Naive thymus-derived CD4-positive, alpha-beta T cell (primary cell): ENCODE measurements around the gene DQX1. TPM values are rescaled to one million over a fixed set of nuclear protein-coding genes. Genes with fewer than 3 reads are reported as not detected.

ENCODE experiments used
- ATAC-seq: fragments of 150-1000 bp; cut with Tn5 transposase; 2 replicates; pipeline ENCODE4 v1.10.0; 2021; ENCODE audit warnings: mild to moderate bottlenecking, moderate library complexity
- CTCF ChIA-PET: fragments of 350-600 bp; sonication (Branson Sonifier 250); formaldehyde crosslinking; loops from one replicate; lab custom pipeline; 2021; ENCODE audit warnings: antibody characterized with exemption; lab: Charles Lee
- POLR2A ChIA-PET: fragments of 350-600 bp; sonication (Branson Sonifier 250); formaldehyde crosslinking; loops from one replicate; lab custom pipeline; 2021; ENCODE audit warnings: antibody characterized with exemption, inconsistent platforms; lab: Charles Lee
- DNase-seq, 9 donors: peaks; one replicate each; pipeline versions ENCODE4 v3.0.0 to v3.0.0-alpha.2; 2020 to 2022; ENCODE audit warnings: mixed read lengths in 1 of 9
- H3K27ac ChIP-seq: one replicate; pipeline ENCODE4 v1.7.0; 2013; ENCODE audit warnings: mild to moderate bottlenecking, low read depth, low read length, moderate library complexity
- H3K27me3 ChIP-seq, 2 donors: one replicate each; pipeline ENCODE4 v1.7.0; 2013; ENCODE audit warnings: low read length in 2 of 2, mild to moderate bottlenecking in 2 of 2, moderate library complexity in 2 of 2; ENCODE audit not compliant: control insufficient read depth in 2 of 2, insufficient read depth in 2 of 2
- H3K36me3 ChIP-seq, 3 experiments: 1 replicate in 2 of 3; 2 replicates in 1 of 3; pipeline ENCODE4 v1.7.0; 2013; ENCODE audit warnings: low read length in 3 of 3, mild to moderate bottlenecking in 3 of 3, moderate library complexity in 1 of 3; ENCODE audit not compliant: insufficient read depth in 3 of 3, control insufficient read depth in 2 of 3
- H3K4me1 ChIP-seq, 2 donors: one replicate each; pipeline ENCODE4 v1.7.0; 2013; ENCODE audit warnings: low read length in 2 of 2, mild to moderate bottlenecking in 2 of 2, moderate library complexity in 1 of 2; ENCODE audit not compliant: control insufficient read depth in 2 of 2, insufficient read depth in 2 of 2
- H3K4me3 ChIP-seq: 2 replicates; pipeline ENCODE4 v1.7.0; 2013; ENCODE audit warnings: mild to moderate bottlenecking, low read length
- H3K9me3 ChIP-seq, 3 experiments: 1 replicate in 2 of 3; 2 replicates in 1 of 3; pipeline ENCODE4 v1.7.0; 2013; ENCODE audit warnings: low read length in 3 of 3; ENCODE audit not compliant: control insufficient read depth in 2 of 3
- H3K27ac Mint-ChIP-seq, 9 donors: one replicate each; pipeline ENCODE4 v1.8.0; 2020 to 2022; ENCODE audit warnings: mixed read lengths in 9 of 9, mild to moderate bottlenecking in 8 of 9, moderate library complexity in 5 of 9, inconsistent platforms in 2 of 9
- H3K27me3 Mint-ChIP-seq, 5 donors: one replicate each; pipeline ENCODE4 v1.8.0; 2021 to 2022; ENCODE audit warnings: mixed read lengths in 5 of 5, mild to moderate bottlenecking in 1 of 5
- H3K36me3 Mint-ChIP-seq, 5 donors: one replicate each; pipeline ENCODE4 v1.8.0; 2020 to 2022; ENCODE audit warnings: mixed read lengths in 5 of 5, mild to moderate bottlenecking in 3 of 5, inconsistent platforms in 1 of 5
- H3K4me1 Mint-ChIP-seq, 7 donors: one replicate each; pipeline ENCODE4 v1.8.0; 2020 to 2022; ENCODE audit warnings: mixed read lengths in 7 of 7, mild to moderate bottlenecking in 3 of 7, inconsistent platforms in 1 of 7
- H3K4me3 Mint-ChIP-seq, 10 donors: one replicate each; pipeline ENCODE4 v1.8.0; 2020 to 2022; ENCODE audit warnings: mild to moderate bottlenecking in 10 of 10, mixed read lengths in 10 of 10, moderate library complexity in 6 of 10, inconsistent platforms in 2 of 10
- H3K9me3 Mint-ChIP-seq, 11 donors: one replicate each; pipeline ENCODE4 v1.8.0; 2020 to 2022; ENCODE audit warnings: mixed read lengths in 11 of 11, mild to moderate bottlenecking in 4 of 11, inconsistent platforms in 1 of 11, moderate library complexity in 1 of 11
- intact Hi-C, 2 donors: fragments of 100-400 bp; cut with micrococcal nuclease; formaldehyde crosslinking; loops; one replicate each; pipeline ENCODE4 v1.15.1; 2023
- polyA plus RNA-seq, 2 donors: library from polyadenylated mRNA; unstranded; fragments of 300-500 nt; fragmentation: Illumina TruSeq; gene quantifications; one replicate each; pipeline ENCODE4 v1.2.3, GENCODE V29; 2021
- total RNA-seq, 6 experiments: library from RNA in 5 of 6; stranded (reverse) in 5 of 6; gene quantifications; 1 replicate in 5 of 6; 2 replicates in 1 of 6; pipeline ENCODE4 v1.2.3 and lab custom pipeline; 2021 to 2026

Gene DQX1
- total and polyA plus RNA-seq, 7 experiments from 2014 or later: 0.13 to 0.95 (median 0.59) TPM; not detected in 2

DNA sequence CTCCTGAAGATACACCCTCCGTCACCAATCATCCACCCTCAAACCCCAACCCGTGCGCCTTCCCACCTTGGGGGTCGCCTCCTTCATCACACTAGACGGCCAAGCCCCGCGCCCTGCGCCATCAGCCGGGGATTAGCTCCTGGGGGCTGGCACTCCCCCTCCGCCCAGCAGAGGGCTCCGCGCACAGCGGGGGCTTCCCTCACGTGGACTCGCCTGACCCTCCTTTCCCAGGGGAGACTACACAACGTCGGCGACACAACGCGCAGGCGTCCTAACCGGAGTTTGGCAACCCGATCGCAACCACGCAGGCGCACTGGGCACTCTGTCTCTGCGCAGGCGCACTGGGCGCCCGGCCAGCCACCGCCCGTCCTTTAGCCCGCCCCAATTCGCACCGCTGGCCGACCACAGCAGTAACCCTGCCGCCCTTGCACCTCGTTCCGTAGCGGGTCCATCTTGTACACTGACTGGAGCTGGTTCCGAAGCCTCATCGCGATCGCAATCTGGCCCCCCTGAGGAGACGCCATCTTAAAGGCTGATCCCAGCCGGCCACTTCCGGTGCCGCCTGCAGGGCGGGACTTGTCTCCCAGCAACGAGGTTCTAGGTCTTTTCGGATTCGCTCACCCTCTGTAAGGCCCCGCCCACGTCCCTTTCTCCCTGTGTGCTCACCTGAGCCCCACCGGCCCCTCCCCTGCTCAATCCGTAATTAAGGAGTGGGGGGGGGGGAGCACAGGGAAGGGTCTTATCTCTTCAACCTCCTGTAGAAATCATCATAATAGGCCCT, 18.7 kb downstream of the DQX1 start, which contains the start of gene PCGF1:
TSS of gene PCGF1 (minus strand) at position 551 of the 781 bp plus-strand sequence. CDS start at position 524, 27 bp downstream.
- ATAC-seq (peak; percentile 96), DNase-seq (peak; percentile 97 to 99 (median 98))
- Mint-ChIP-seq H3K27ac (peak within 1 kb of the TSS; percentile 97 to 100 (median 100)), H3K27me3 (peaks cover 47 to 58% (median 49%) of the 10 kb centered on the region in 5 donors), H3K4me1 (peaks cover 34 to 66% (median 57%) of the 10 kb centered on the region in 7 donors), H3K36me3 (peaks cover 16 to 33% (median 28%) of the 10 kb centered on the region in 5 donors), H3K9me3 (peaks cover 0 to 6% (median 0%) of the 10 kb centered on the region in 11 donors), H3K4me3 (peak within 1 kb of the TSS; percentile 95 to 100 (median 99))
- CTCF ChIA-PET: interaction anchor here (0.5 to 1.5 kb wide), 3 partner anchors 24 to 29 kb away, joined by 3 to 4 read pairs (median 4); partner anchors contain the start of genes CCDC142 and TTC31
- intact Hi-C loops: loop anchor here (1.0 to 10.0 kb wide), 13 partner anchors 9 to 451 kb away; partner anchors contain the start of genes AUP1 (in 2 of the 2), DOK1 (in 2 of the 2), HTRA2 (in 2 of the 2) and TTC31 (in 2 of the 2)
- no peaks in the 10 kb centered on the region for H3K9me3 ChIP-seq
- peaks cover 3 to 16% of the 10 kb centered on the region in 2 donors for H3K27me3 ChIP-seq
- H3K27ac ChIP-seq: peak within 1 kb of the TSS; percentile 94
- H3K4me3 ChIP-seq: peak within 1 kb of the TSS; percentile 96
- H3K36me3 ChIP-seq: peaks cover 0 to 20% (median 5%) of the 10 kb centered on the region in 3 experiments
- H3K4me1 ChIP-seq: peaks cover 16 to 29% of the 10 kb centered on the region in 2 donors
- POLR2A ChIA-PET: interaction anchor here (0.6 to 5.0 kb wide), 15 partner anchors 8 to 308 kb away, joined by 3 to 33 read pairs (median 4); partner anchors contain the start of genes AUP1, CCDC142, HTRA2 and LBX2

DNA sequence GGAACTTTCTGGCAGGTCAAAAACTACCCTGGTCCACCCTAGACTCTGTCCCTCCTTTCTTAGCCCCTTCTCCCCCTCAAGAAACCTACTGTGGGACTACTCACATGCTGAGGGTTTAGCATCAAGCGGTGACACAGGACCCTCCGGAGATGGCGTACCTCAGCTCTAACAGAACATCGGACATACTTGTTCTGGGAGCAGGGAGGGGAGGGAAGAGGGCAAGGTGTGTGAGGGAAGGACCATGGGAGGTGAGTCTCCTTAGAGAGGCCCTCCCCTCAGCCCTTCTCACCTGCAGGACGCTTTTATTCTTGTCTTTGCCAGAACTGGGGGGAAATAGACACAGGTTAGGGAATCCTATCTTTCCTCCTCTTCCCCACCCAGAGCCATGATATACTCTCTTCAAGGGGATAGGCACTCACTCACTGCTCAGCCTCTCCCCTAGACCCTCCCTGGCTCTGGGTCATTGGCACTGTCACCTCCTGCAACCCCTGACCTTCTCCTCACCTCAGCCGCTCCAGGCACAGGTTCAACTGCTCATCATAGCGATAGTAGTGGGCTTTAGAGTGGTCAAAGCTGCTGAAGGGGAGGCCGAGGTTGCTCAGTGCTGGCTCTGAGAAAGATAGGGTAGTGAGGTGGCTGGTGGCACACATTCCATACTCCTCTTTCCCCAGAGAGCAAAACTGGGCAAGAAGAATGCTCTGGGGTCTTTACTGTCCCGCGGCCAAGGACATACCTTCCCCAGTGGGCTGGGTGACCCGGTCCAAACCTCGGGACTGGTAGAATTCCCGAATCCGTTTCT, 20.4 kb downstream of the DQX1 start:
- H3K4me3 ChIP-seq: no peak overlapping the region
- intact Hi-C loops: loop anchor here in 1 of 2 donors (2.0 to 10.0 kb wide), 3 partner anchors 49 to 149 kb away; partner anchors contain the start of genes DOK1 and SEMA4F
- no peak for ATAC-seq
- H3K4me1 ChIP-seq: peaks cover 16 to 31% of the 10 kb centered on the region in 2 donors
- ChIA-PET CTCF (no interaction called here), POLR2A (interaction anchor here (1.1 to 5.0 kb wide), 7 partner anchors 23 to 82 kb away, joined by 3 to 33 read pairs (median 3); partner anchors contain the start of genes AUP1, CCDC142, HTRA2 and TTC31)
- peaks cover 0 to 6% (median 0%) of the 10 kb centered on the region in 11 donors for H3K9me3 Mint-ChIP-seq
- no peak overlapping the region for H3K27ac ChIP-seq
- DNase-seq: no peak
- H3K4me3 Mint-ChIP-seq: peak overlapping the region in 9 of 10 donors; percentile 16 to 99 (median 38)
- H3K27ac Mint-ChIP-seq: peak overlapping the region in 1 of 9 donors; percentile 10
- peaks cover 0 to 20% (median 5%) of the 10 kb centered on the region in 3 experiments for H3K36me3 ChIP-seq
- peaks cover 34 to 72% (median 65%) of the 10 kb centered on the region in 7 donors for H3K4me1 Mint-ChIP-seq
- H3K36me3 Mint-ChIP-seq: peaks cover 16 to 33% (median 30%) of the 10 kb centered on the region in 5 donors
- peaks cover 4 to 20% of the 10 kb centered on the region in 2 donors for H3K27me3 ChIP-seq
- H3K27me3 Mint-ChIP-seq: peaks cover 48 to 60% (median 55%) of the 10 kb centered on the region in 5 donors
- no peaks in the 10 kb centered on the region for H3K9me3 ChIP-seq

DNA sequence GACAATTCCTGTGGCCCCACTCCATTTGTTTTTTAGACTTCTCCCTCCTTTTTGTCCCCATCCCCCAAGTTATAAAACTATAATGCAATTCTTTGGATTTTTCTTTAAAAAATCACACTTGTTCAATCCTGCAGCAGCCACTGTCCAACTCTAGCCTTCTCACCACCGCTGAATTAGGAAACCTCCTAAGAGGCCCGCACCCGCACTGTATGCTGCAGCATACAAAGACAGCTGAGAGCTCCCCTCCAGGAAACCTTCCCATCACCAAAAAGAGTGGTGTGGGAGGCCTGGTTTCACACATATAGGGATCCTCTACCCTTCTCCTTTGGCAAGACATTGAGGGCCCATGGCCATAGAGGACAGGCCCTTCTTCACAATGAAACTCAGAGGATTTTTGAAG, 21.4 kb downstream of the DQX1 start:
- Mint-ChIP-seq H3K36me3 (peaks cover 16 to 33% (median 30%) of the 10 kb centered on the region in 5 donors), H3K27ac (no peak overlapping the region), H3K4me1 (peaks cover 39 to 78% (median 63%) of the 10 kb centered on the region in 7 donors), H3K9me3 (peaks cover 0 to 6% (median 0%) of the 10 kb centered on the region in 11 donors), H3K27me3 (peaks cover 47 to 66% (median 59%) of the 10 kb centered on the region in 5 donors), H3K4me3 (peak overlapping the region; percentile 15 to 75 (median 56))
- ChIA-PET POLR2A (interaction anchor here (0.9 to 4.3 kb wide), 5 partner anchors 22 to 70 kb away, joined by 3 to 11 read pairs (median 3); partner anchors contain the start of genes AUP1, CCDC142, HTRA2 and MRPL53), CTCF (interaction anchor here (0.6 to 1.3 kb wide), 4 partner anchors 21 to 112 kb away, joined by 3 to 6 read pairs (median 4); partner anchors contain the start of genes CCDC142 and TTC31)
- H3K36me3 ChIP-seq: peaks cover 0 to 20% (median 5%) of the 10 kb centered on the region in 3 experiments
- H3K4me3 ChIP-seq: no peak overlapping the region
- peaks cover 16 to 31% of the 10 kb centered on the region in 2 donors for H3K4me1 ChIP-seq
- peaks cover 4 to 30% of the 10 kb centered on the region in 2 donors for H3K27me3 ChIP-seq
- ATAC-seq (no peak), DNase-seq (no peak)
- no peak overlapping the region for H3K27ac ChIP-seq
- H3K9me3 ChIP-seq: no peaks in the 10 kb centered on the region
- intact Hi-C loops: loop anchor here in 1 of 2 donors (10.0 kb wide), 1 partner anchor 150 kb away; the partner anchor contains the start of gene SEMA4F

DNA sequence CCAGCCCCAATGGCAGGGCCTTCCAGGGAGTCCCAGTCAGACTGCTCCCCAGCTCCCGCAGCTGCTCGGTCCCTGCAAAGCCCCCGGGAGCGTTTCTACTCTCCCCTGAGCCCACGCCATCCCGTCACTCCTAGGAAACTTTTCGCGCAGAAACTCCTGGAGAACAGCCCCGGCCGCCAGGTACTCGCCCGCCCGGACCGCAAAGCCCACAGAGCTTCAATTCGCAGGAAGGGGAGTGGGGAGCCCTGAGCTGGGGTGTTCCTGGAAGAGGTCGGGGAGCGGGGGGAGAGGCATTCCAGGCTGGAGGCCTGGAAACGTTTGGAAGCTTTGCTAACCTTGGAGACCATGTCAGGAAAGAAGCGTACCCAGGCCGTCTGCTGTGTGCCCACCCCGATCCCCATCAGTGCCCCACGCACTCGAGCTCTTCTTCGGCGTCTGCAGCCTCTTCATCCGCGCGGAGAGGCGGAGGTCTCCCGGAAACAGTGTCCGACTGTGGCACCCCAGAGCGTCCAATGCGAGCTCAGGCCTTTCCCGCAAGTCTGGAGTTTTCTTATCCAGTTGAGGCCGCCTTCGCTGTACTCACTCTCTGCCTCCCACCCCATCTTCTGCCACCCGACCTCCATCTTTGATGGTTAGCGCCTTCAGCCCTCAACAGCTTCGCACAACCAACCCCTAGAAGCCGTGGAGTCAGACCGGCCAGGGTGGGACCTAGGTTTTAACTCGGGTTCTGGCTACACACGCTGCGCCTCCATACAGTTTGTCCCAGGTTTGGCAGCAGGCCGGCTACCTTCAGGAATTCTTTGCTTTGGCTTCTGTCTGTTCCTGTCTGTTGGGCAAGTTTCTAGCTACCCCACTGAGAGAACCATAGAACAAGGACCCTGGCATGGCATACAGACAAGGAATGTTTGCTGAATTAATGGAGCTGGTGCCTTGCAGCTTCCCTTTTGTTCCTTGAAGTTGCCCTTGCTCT, 22.2 kb downstream of the DQX1 start:
- peaks cover 4 to 34% of the 10 kb centered on the region in 2 donors for H3K27me3 ChIP-seq
- DNase-seq (no peak), ATAC-seq (no peak)
- H3K4me1 Mint-ChIP-seq: peaks cover 42 to 79% (median 66%) of the 10 kb centered on the region in 7 donors
- H3K27me3 Mint-ChIP-seq: peaks cover 51 to 69% (median 63%) of the 10 kb centered on the region in 5 donors
- POLR2A ChIA-PET: interaction anchor here (0.9 to 4.3 kb wide), 4 partner anchors 21 to 46 kb away, joined by 3 to 11 read pairs (median 6); partner anchors contain the start of genes AUP1, HTRA2, MRPL53 and WBP1
- CTCF ChIA-PET: interaction anchor here (0.6 to 1.3 kb wide), 5 partner anchors 20 to 111 kb away, joined by 3 to 6 read pairs (median 3); partner anchors contain the start of genes CCDC142 and TTC31
- no peak overlapping the region for H3K27ac ChIP-seq
- peaks cover 0 to 20% (median 5%) of the 10 kb centered on the region in 3 experiments for H3K36me3 ChIP-seq
- H3K9me3 ChIP-seq: no peaks in the 10 kb centered on the region
- peaks cover 19 to 38% of the 10 kb centered on the region in 2 donors for H3K4me1 ChIP-seq
- H3K27ac Mint-ChIP-seq: peak overlapping the region in 2 of 9 donors; percentile 26 to 62
- peaks cover 0 to 6% (median 0%) of the 10 kb centered on the region in 11 donors for H3K9me3 Mint-ChIP-seq
- H3K4me3 ChIP-seq: peak overlapping the region; percentile 36
- intact Hi-C loops: loop anchor here in 1 of 2 donors (1.0 to 10.0 kb wide), 2 partner anchors 20 to 151 kb away; partner anchors contain the start of genes SEMA4F and TTC31
- H3K4me3 Mint-ChIP-seq: peak overlapping the region; percentile 52 to 81 (median 66)
- H3K36me3 Mint-ChIP-seq: peaks cover 16 to 33% (median 30%) of the 10 kb centered on the region in 5 donors
